Kidney (tissue), 14 donors: ENCODE measurements around the gene VRK3. TPM values are rescaled to one million over a fixed set of nuclear protein-coding genes. Genes with fewer than 3 reads are reported as not detected.
A peak's percentile ranks its signal among the peaks of the same experiment; 100 is the strongest.

Experiments used
- DNase-seq, 5 donors: peaks; one replicate each; pipeline ENCODE4 v3.0.0-alpha.2; 2013 to 2020
- FAIRE-seq: peaks from 2 replicates; lab custom pipeline; 2012; peaks lifted over from hg19 to GRCh38; lab: Jason Lieb, UNC
- H3K27ac ChIP-seq, 2 donors: one replicate each; pipeline ENCODE4 v1.7.0; 2013; ENCODE audit warnings: low read depth in 2 of 2, low read length in 2 of 2, inconsistent platforms in 1 of 2
- H3K27me3 ChIP-seq: one replicate; pipeline ENCODE4 v1.7.1; 2013; ENCODE audit warnings: low read length, inconsistent platforms; ENCODE audit not compliant: control insufficient read depth, insufficient read depth
- H3K36me3 ChIP-seq, 3 donors: one replicate each; pipeline versions ENCODE4 v1.7.0 to v1.7.1; 2013; ENCODE audit warnings: low read length in 3 of 3, control low read depth in 1 of 3, inconsistent platforms in 1 of 3; ENCODE audit not compliant: insufficient read depth in 3 of 3, control insufficient read depth in 2 of 3
- H3K4me1 ChIP-seq, 3 donors: one replicate each; pipeline versions ENCODE4 v1.7.0 to v1.7.1; 2013; ENCODE audit warnings: low read length in 3 of 3, inconsistent platforms in 1 of 3, low read depth in 1 of 3; ENCODE audit not compliant: control insufficient read depth in 2 of 3, insufficient read depth in 2 of 3
- H3K4me3 ChIP-seq, 3 donors: one replicate each; pipeline versions ENCODE4 v1.7.0 to v1.8.1; 2013; ENCODE audit warnings: low read length in 3 of 3, control low read depth in 1 of 3, inconsistent platforms in 1 of 3
- H3K9ac ChIP-seq, 3 donors: one replicate each; pipeline versions ENCODE4 v1.7.0 to v1.7.1; 2013; ENCODE audit warnings: low read length in 3 of 3, control low read depth in 1 of 3, inconsistent platforms in 1 of 3
- H3K9me3 ChIP-seq, 3 donors: one replicate each; pipeline versions ENCODE4 v1.7.0 to v1.7.1; 2013; ENCODE audit warnings: low read length in 3 of 3, control low read depth in 1 of 3, inconsistent platforms in 1 of 3; ENCODE audit not compliant: control insufficient read depth in 2 of 3, insufficient read depth in 1 of 3
- CTCF ChIP-seq: IDR thresholded peaks from 3 replicates; pipeline ENCODE4 v1.5.1; 2012; ENCODE audit warnings: mild to moderate bottlenecking, moderate library complexity, borderline replicate concordance; ENCODE audit not compliant: insufficient read depth; ENCODE audit errors: extremely low read depth
- intact Hi-C: fragments of 100-400 bp; cut with DNase I; formaldehyde crosslinking; loops from one replicate; pipeline ENCODE4 v1.11.1; 2022
- polyA plus RNA-seq: library from polyadenylated mRNA; stranded (reverse); fragments of 350-450 nt; fragmentation: Illumina TruSeq; extraction: RNeasy Lipid Tissue Mini Kit (QIAGEN cat#74804); gene quantifications from one replicate; pipeline ENCODE4 v1.2.3, GENCODE V29; 2014; ENCODE audit warnings: low read depth, low replicate concordance; ENCODE audit not compliant: insufficient read depth
- total RNA-seq: library from RNA; stranded (reverse); fragmentation: NEBNext Ultra II Directional; extraction: Animal tissue kit (Norgen Biotek cat#: 25700); gene quantifications from one replicate; pipeline ENCODE4 v1.2.1, GENCODE V29; 2021
- donor health status: control.
- donor health status: control.
- donor health status: control.
- donor health status: control.
- donor health status: control.
- donor health status: DM: yes; HTN: yes; CAD: no.
- donor health status: Normal renal cell carcinoma (clear cell type).

Gene VRK3
- total and polyA plus RNA-seq, 2 donors from 2014 or later = 53.2 to 69.0 TPM

- Histone ChIP-seq H3K27ac (no peak overlapping the region), H3K4me1 (peaks cover 0 to 4% (median 0%) of the 10 kb centered on the region in 3 donors), H3K4me3 (no peak overlapping the region), H3K9me3 (no peaks in the 10 kb centered on the region), H3K36me3 (peaks cover 5 to 27% (median 26%) of the 10 kb centered on the region in 3 donors), H3K9ac (no peak overlapping the region), H3K27me3 (no peaks in the 10 kb centered on the region)
- DNase-seq (no peak), FAIRE-seq (no peak)
- intact Hi-C loops = no loop called here
- TF ChIP-seq CTCF = no peak
Measured at GRCh38 chr19:50030225-50030624, 5.1 kb upstream of the VRK3 start.

GRCh38 chr19:50026550-50026906, 1.4 kb upstream of the VRK3 start:
- no peak overlapping the region for H3K9ac ChIP-seq

GRCh38 chr19:50025794-50026549, 800 bp upstream of the VRK3 start, which contains the start of gene ZNF473:
Gene ZNF473 (plus strand): TSS chr19:50026005. CDS start chr19:50031083, 5,078 bp downstream.
- peaks cover 0 to 6% (median 0%) of the 10 kb centered on the region in 3 donors for H3K36me3 ChIP-seq
- no peaks in the 10 kb centered on the region for H3K27me3 ChIP-seq
- H3K27ac ChIP-seq = peak within 1 kb of the TSS; percentile 95 to 97
- H3K9me3 ChIP-seq = no peaks in the 10 kb centered on the region
- DNase-seq (peak in 4 of 5 donors; percentile 96 to 98 (median 97)), FAIRE-seq (no peak)
- peak within 1 kb of the TSS; percentile 82 to 98 (median 97) for H3K9ac ChIP-seq
- H3K4me1 ChIP-seq = peaks cover 0 to 14% (median 12%) of the 10 kb centered on the region in 3 donors
- intact Hi-C loops = no loop called here
- no peak for TF ChIP-seq CTCF
- peak within 1 kb of the TSS; percentile 84 to 98 (median 98) for H3K4me3 ChIP-seq

More at GRCh38 chr19:50026550-50026906, 1.4 kb upstream of the VRK3 start:
- intact Hi-C loops = no loop called here
- peaks cover 0 to 12% (median 10%) of the 10 kb centered on the region in 3 donors for H3K4me1 ChIP-seq
- no peak for FAIRE-seq
- peak overlapping the region in 2 of 3 donors; percentile 17 to 79 for H3K4me3 ChIP-seq
- H3K27me3 ChIP-seq = no peaks in the 10 kb centered on the region
- no peak for TF ChIP-seq CTCF
- no peaks in the 10 kb centered on the region for H3K9me3 ChIP-seq
- no peak overlapping the region for H3K27ac ChIP-seq
- DNase-seq = no peak
- H3K36me3 ChIP-seq = peaks cover 0 to 10% (median 2%) of the 10 kb centered on the region in 3 donors
